GM12878 (cell line): Measurements from ENCODE around the gene SLC7A1. TPM values are rescaled to one million over a fixed set of nuclear protein-coding genes. Genes with fewer than 3 reads are reported as not detected.
A peak's percentile ranks its signal among the peaks of the same experiment; 100 is the strongest.

Experiments used
- ATAC-seq: fragments of 200-7000 bp; cut with Tn5 transposase; 3 replicates; pipeline ENCODE4 v1.9.1; 2020; ENCODE audit warnings: mild to moderate bottlenecking, moderate library complexity
- BruUV-seq: library from RNA; stranded (reverse); fragments of 400-500 nt; replicated peaks from 2 replicates; lab custom pipeline; 2021; lab: Mats Ljungman, UMichigan
- CTCF ChIA-PET: fragments of 300-600 bp; sonication (Branson Sonifier 250); formaldehyde crosslinking; extraction: SDS; loops from one replicate; lab custom pipeline; 2021; ENCODE audit warnings: inconsistent platforms; lab: Yijun Ruan, JAX
- POLR2A ChIA-PET: fragments of 350-600 bp; formaldehyde crosslinking; extraction: SDS; loops from one replicate; lab custom pipeline; 2021; ENCODE audit warnings: inconsistent platforms; lab: Charles Lee
- RAD21 ChIA-PET: fragments of 300-600 bp; sonication (Branson Sonifier 250); formaldehyde crosslinking; loops from one replicate; lab custom pipeline; 2023; ENCODE audit warnings: antibody characterized with exemption; ENCODE audit not compliant: unreplicated experiment; lab: Charles Lee
- SMC1A ChIA-PET: fragments of 300-600 bp; sonication (Branson Sonifier 250); formaldehyde crosslinking; loops from one replicate; lab custom pipeline; 2023; ENCODE audit not compliant: unreplicated experiment, uncharacterized antibody; lab: Charles Lee
- DNase-seq: peaks from one replicate; pipeline ENCODE4 v3.0.0-alpha.2; 2011; ENCODE audit warnings: low read depth, low spot score
- FAIRE-seq: peaks from 3 replicates; lab custom pipeline; 2011; peaks lifted over from hg19 to GRCh38; lab: Jason Lieb, UNC
- H2AFZ ChIP-seq: 2 replicates; pipeline ENCODE4 v1.6.0; 2011; ENCODE audit warnings: low read depth, low read length, control low read depth; ENCODE audit not compliant: control insufficient read depth
- H3K27ac ChIP-seq: 2 replicates; pipeline ENCODE4 v1.5.1; 2011; ENCODE audit warnings: control low read depth; ENCODE audit not compliant: control insufficient read depth, insufficient read depth
- H3K27me3 ChIP-seq, 2 experiments: replicated peaks in 1 of 2; 2 replicates each; pipeline versions ENCODE4 v1.6.0 to v1.6.1; 2011; ENCODE audit warnings: low read length in 1 of 2; ENCODE audit not compliant: control insufficient read depth in 2 of 2, insufficient read depth in 2 of 2
- H3K36me3 ChIP-seq, 2 experiments: 2 replicates each; pipeline ENCODE4 v1.5.1; 2011; ENCODE audit warnings: low read length in 1 of 2; ENCODE audit not compliant: control insufficient read depth in 2 of 2, insufficient read depth in 2 of 2
- H3K4me1 ChIP-seq: 2 replicates; pipeline ENCODE4 v1.6.1; 2011; ENCODE audit warnings: mild to moderate bottlenecking, low read length, moderate library complexity, mixed read lengths; ENCODE audit not compliant: control insufficient read depth, insufficient read depth
- H3K4me2 ChIP-seq: 2 replicates; pipeline ENCODE4 v1.6.0; 2011; ENCODE audit warnings: control low read depth; ENCODE audit not compliant: control insufficient read depth, insufficient read depth
- H3K4me3 ChIP-seq: fragments of 200-600 bp; sonication (generic); 2 replicates; pipeline ENCODE4 v1.5.1; 2016
- H3K79me2 ChIP-seq: 2 replicates; pipeline ENCODE4 v1.6.0; 2011; ENCODE audit warnings: low read length; ENCODE audit not compliant: control insufficient read depth, insufficient read depth
- H3K9ac ChIP-seq: 2 replicates; pipeline ENCODE4 v1.8.0; 2011; ENCODE audit warnings: low read length, control low read depth, mixed read lengths; ENCODE audit not compliant: control insufficient read depth, insufficient read depth
- H3K9me3 ChIP-seq: replicated peaks from 3 replicates; pipeline ENCODE4 v1.5.1; 2011; ENCODE audit warnings: mild to moderate bottlenecking, low read length; ENCODE audit not compliant: control insufficient read depth, insufficient read depth
- H4K20me1 ChIP-seq: 2 replicates; pipeline ENCODE4 v1.6.0; 2011; ENCODE audit not compliant: control insufficient read depth, insufficient read depth
- MTA3 ChIP-seq: IDR thresholded peaks from 2 replicates; pipeline ENCODE4 v1.6.1; 2012; ENCODE audit warnings: low read length, inconsistent platforms, borderline replicate concordance
- NRF1 ChIP-seq: conservative IDR thresholded peaks from 2 replicates; pipeline ENCODE4 v1.6.1; 2011; ENCODE audit warnings: mild to moderate bottlenecking, low read depth, low read length, improper control_type of control experiment
- POLR2A ChIP-seq: IDR thresholded peaks from 2 replicates; pipeline ENCODE4 v1.6.1; 2011; ENCODE audit warnings: low read depth, mild to moderate bottlenecking, low read length
- WGBS: methylation state at CpG from one replicate; pipeline ENCODE4 v1.1.6; 2016; ENCODE audit warnings: low lambda C conversion rate; ENCODE audit not compliant: insufficient replicate concordance, insufficient coverage; ENCODE audit errors: missing lambda C conversion rate; 5-methylcytosine and 5-hydroxymethylcytosine counted together
- in situ Hi-C: fragments of 300-500 bp; cut with MboI; formaldehyde crosslinking; loops from 9 replicates; pipeline ENCODE4 v1.14.3; 2018; ENCODE audit warnings: mixed read lengths
- intact Hi-C: fragments of 100-400 bp; cut with micrococcal nuclease; formaldehyde crosslinking; loops from one replicate; pipeline ENCODE4 v1.14.2; 2022; ENCODE audit not compliant: unreplicated experiment
- polyA plus RNA-seq, 11 experiments: library from polyadenylated mRNA; depleted of rRNA in 4 of 11; unstranded in 6 of 11; stranded (reverse) in 5 of 11; fragments of >200 nt; fragmentation: Nextera tagmentation in 4 of 11; fragmentation: Illumina TruSeq in 1 of 11; extraction: Ambion mirVana in 4 of 11; extraction: Trizol in 1 of 11; gene quantifications; 1 replicate in 1 of 11; 2 replicates in 10 of 11; pipeline versions ENCODE4 v1.2.1 to v1.2.3, GENCODE V29; 2011 to 2016; ENCODE audit warnings: inconsistent platforms in 2 of 11, missing spikeins in 2 of 11, low read depth in 1 of 11
- total RNA-seq, 4 experiments: library from RNA; depleted of rRNA in 3 of 4; stranded (reverse); fragments of >200 nt in 3 of 4; fragmentation: Illumina TruSeq in 1 of 4; extraction: Trizol in 1 of 4; gene quantifications; 2 replicates each; pipeline versions ENCODE4 v1.2.1 to v1.2.3, GENCODE V29; 2013 to 2021
- TF ChIP-seq, protein P1 (sequence below): fragments of 450-650 bp; IDR thresholded peaks from 2 replicates; pipeline ENCODE4 v1.6.1; 2017; ENCODE audit warnings: low read depth, mild to moderate bottlenecking, moderate library complexity
- TF ChIP-seq, protein P2 (sequence below): IDR thresholded peaks from 2 replicates; pipeline ENCODE4 v1.6.1; 2011; ENCODE audit warnings: mild to moderate bottlenecking, low read depth, low read length, moderate library complexity; ENCODE audit not compliant: insufficient replicate concordance

Gene SLC7A1
- total and polyA plus RNA-seq, 10 of the 15 experiments (the other 5 are each of a cell fraction or from before 2014, with no cell fraction given): 6.4 to 91.7 (median 23.4) TPM

DNA sequence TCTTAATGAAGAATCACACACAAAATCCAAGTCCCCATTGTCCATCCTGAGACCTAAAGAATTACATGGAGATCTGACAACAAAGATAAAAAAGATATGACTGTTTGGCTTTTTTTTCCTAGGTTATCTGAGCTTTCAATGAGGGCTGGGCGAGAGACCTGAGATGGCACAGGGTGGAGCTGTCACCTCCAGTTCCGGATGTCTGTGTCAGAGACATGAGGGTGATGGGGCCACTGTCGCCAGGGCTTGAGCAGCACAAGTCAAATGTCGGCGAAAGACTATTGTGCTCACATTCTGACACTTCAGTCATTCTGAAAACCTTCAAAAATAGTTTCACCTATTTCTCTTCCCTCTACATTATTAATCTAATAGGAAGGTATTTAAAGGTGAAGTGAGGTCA, 65.7 kb downstream of the SLC7A1 start (continued):
- TF ChIP-seq, protein P1, sequence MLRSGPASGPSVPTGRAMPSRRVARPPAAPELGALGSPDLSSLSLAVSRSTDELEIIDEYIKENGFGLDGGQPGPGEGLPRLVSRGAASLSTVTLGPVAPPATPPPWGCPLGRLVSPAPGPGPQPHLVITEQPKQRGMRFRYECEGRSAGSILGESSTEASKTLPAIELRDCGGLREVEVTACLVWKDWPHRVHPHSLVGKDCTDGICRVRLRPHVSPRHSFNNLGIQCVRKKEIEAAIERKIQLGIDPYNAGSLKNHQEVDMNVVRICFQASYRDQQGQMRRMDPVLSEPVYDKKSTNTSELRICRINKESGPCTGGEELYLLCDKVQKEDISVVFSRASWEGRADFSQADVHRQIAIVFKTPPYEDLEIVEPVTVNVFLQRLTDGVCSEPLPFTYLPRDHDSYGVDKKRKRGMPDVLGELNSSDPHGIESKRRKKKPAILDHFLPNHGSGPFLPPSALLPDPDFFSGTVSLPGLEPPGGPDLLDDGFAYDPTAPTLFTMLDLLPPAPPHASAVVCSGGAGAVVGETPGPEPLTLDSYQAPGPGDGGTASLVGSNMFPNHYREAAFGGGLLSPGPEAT: no peak
- TF ChIP-seq MTA3: no peak
- TF ChIP-seq, protein P2, sequence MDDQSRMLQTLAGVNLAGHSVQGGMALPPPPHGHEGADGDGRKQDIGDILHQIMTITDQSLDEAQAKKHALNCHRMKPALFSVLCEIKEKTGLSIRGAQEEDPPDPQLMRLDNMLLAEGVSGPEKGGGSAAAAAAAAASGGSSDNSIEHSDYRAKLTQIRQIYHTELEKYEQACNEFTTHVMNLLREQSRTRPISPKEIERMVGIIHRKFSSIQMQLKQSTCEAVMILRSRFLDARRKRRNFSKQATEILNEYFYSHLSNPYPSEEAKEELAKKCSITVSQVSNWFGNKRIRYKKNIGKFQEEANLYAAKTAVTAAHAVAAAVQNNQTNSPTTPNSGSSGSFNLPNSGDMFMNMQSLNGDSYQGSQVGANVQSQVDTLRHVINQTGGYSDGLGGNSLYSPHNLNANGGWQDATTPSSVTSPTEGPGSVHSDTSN: no peak

DNA sequence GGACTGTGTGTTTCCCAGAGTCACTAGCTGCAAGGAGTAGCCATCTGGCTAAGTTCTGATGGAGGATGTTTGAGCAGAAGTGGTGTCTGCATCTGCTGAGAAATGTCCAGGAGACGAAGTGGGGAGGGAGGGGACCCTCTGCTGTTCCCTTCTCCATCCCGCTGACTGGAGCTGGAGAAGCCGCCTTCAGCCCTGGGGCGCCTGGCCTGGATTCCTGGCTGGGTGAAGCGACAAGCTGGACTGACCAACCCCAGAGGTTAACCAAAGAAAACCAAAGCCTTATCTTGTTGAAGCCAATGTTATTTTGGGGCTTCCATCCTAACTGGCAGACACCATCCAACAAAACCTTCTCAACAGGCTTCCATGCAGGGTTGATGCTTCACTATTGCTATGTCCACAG, 67.6 kb downstream of the SLC7A1 start:
- Histone ChIP-seq H3K36me3 (peaks cover 28% of the 10 kb centered on the region in 2 experiments), H3K27ac (no peak overlapping the region), H3K9me3 (no peaks in the 10 kb centered on the region), H3K4me1 (no peaks in the 10 kb centered on the region), H3K79me2 (no peaks in the 10 kb centered on the region), H4K20me1 (no peaks in the 10 kb centered on the region), H3K9ac (no peak overlapping the region), H3K4me3 (no peak overlapping the region), H3K4me2 (no peak overlapping the region), H2AFZ (no peak overlapping the region), H3K27me3 (no peaks in the 10 kb centered on the region)
- FAIRE-seq (no peak), ATAC-seq (no peak), DNase-seq (no peak)
- CTCF ChIA-PET: interaction anchor here (0.9 kb wide), 1 partner anchor 19 kb away, joined by 3 read pairs; no protein-coding TSS in a partner anchor
- RAD21 ChIA-PET: no interaction called here
- in situ Hi-C loops: no loop called here
- no TSS peak for BruUV-seq
- TF ChIP-seq POLR2A (peak; percentile 24; the same call in 1 of the 2 replicates), NRF1 (no peak)
- SMC1A ChIA-PET: interaction anchor here (1.1 kb wide), 1 partner anchor 177 kb away, joined by 3 read pairs; no protein-coding TSS in a partner anchor
- POLR2A ChIA-PET: no interaction called here
- 100% methylated on average over 1 of the region's 5 CpGs for WGBS
- intact Hi-C loops: no loop called here
